DOHH2 (cell line): ENCODE data around the gene IGBP1.

Source experiments
- EZH2phosphoT487 ChIP-seq: fragments of 200-600 bp; sonication (generic); IDR thresholded peaks from 2 replicates; pipeline ENCODE4 v1.6.1; 2017; ENCODE audit warnings: borderline replicate concordance, mild to moderate bottlenecking, antibody characterized with exemption, low read length, moderate library complexity, mixed read lengths
- TF ChIP-seq, protein P1 (sequence below): fragments of 200-600 bp; sonication (generic); IDR thresholded peaks from one replicate; pipeline ENCODE4 v1.5.1; 2014; ENCODE audit warnings: antibody characterized with exemption, mild to moderate bottlenecking, low read depth, low read length; ENCODE audit not compliant: poor library complexity, severe bottlenecking

DNA sequence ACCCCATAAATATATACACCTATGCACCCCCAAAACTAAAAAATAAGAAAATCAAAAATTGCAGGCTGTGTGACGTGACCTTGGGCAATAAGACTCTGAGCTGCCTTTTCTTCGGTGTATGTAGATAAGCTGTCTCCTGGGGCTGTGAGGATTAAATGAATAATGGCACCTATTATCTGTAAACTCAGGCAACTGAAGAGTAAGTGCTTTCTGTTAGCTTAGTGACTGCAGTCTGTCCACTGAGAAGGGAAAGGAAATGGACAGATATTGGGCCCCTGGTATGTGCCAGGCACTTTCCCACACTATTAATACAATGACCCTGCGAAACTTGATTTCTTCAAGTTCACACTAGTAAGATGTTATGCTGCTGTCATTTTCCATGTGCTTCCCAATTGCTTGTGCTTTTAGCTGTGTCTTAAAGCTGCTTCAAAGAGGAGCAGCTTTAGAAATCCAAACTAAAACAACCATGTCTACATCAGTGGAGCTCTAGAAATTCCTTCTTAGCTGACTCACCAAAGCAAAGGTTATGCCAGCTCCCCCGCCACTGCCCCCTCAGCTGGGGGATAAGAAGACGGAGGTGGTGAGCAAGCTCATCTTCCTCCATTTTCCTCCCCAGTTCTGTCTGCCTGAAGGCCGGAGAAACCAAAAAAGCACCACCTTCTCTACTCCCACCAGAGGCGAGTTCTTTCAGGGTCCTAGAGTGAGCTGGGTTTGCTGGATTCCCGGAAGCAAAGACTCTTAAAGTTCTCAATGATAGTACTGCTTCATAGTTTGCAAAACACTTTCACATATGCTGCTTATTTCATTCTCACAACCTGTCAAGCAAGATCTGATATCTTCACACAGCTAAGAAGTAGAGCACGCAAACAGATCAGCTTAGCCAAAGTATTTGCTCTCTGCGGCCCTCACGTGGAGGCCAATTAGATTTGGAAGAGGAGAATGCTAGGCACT lies 35.3 kb downstream of the IGBP1 start:
- TF ChIP-seq, protein P1, sequence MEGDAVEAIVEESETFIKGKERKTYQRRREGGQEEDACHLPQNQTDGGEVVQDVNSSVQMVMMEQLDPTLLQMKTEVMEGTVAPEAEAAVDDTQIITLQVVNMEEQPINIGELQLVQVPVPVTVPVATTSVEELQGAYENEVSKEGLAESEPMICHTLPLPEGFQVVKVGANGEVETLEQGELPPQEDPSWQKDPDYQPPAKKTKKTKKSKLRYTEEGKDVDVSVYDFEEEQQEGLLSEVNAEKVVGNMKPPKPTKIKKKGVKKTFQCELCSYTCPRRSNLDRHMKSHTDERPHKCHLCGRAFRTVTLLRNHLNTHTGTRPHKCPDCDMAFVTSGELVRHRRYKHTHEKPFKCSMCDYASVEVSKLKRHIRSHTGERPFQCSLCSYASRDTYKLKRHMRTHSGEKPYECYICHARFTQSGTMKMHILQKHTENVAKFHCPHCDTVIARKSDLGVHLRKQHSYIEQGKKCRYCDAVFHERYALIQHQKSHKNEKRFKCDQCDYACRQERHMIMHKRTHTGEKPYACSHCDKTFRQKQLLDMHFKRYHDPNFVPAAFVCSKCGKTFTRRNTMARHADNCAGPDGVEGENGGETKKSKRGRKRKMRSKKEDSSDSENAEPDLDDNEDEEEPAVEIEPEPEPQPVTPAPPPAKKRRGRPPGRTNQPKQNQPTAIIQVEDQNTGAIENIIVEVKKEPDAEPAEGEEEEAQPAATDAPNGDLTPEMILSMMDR, result no peak
- no peak for TF ChIP-seq EZH2phosphoT487
